Choroid plexus epithelial cell (primary cell): ENCODE measurements around the gene KRTAP2-2.

Source experiments
- DNase-seq: peaks from one replicate; pipeline ENCODE4 v3.0.0-alpha.2; 2010; ENCODE audit warnings: low read depth
- H3K4me3 ChIP-seq: 2 replicates; pipeline ENCODE4 v1.5.1; 2011; ENCODE audit warnings: low read depth, mild to moderate bottlenecking, control low read depth, low read length, moderate library complexity
- CTCF ChIP-seq: conservative IDR thresholded peaks from 2 replicates; pipeline ENCODE4 v1.5.1; 2011; ENCODE audit warnings: low read depth, mild to moderate bottlenecking, control low read depth, inconsistent platforms, low read length, moderate library complexity

The KRTAP2-2 gene

GRCh38 chr17:41016578-41017215, 38.3 kb downstream of the KRTAP2-2 start:
- DNase-seq: no peak
- TF ChIP-seq CTCF: no peak
- H3K4me3 ChIP-seq: no peak overlapping the region

GRCh38 chr17:41015454-41015853, 39.6 kb downstream of the KRTAP2-2 start:
- H3K4me3 ChIP-seq: no peak overlapping the region
- no peak for TF ChIP-seq CTCF
- no peak for DNase-seq

- peak; percentile 43 for DNase-seq
- TF ChIP-seq CTCF: no peak
- H3K4me3 ChIP-seq: no peak overlapping the region
Observed at GRCh38 chr17:41013606-41014005, 41.4 kb downstream of the KRTAP2-2 start.

GRCh38 chr17:41013181-41013580, 41.8 kb downstream of the KRTAP2-2 start:
- DNase-seq: no peak
- no peak for TF ChIP-seq CTCF
- no peak overlapping the region for H3K4me3 ChIP-seq

GRCh38 chr17:41012326-41013120, 42.5 kb downstream of the KRTAP2-2 start:
- no peak overlapping the region for H3K4me3 ChIP-seq
- TF ChIP-seq CTCF: no peak
- no peak for DNase-seq

GRCh38 chr17:41010441-41010840, 44.6 kb downstream of the KRTAP2-2 start:
- DNase-seq: no peak
- H3K4me3 ChIP-seq: no peak overlapping the region
- TF ChIP-seq CTCF: no peak

GRCh38 chr17:41009936-41010335, 45.1 kb downstream of the KRTAP2-2 start:
- no peak overlapping the region for H3K4me3 ChIP-seq
- no peak for DNase-seq
- no peak for TF ChIP-seq CTCF
